Measurements from ENCODE around the gene FKBP7. TPM values are rescaled to one million over a fixed set of nuclear protein-coding genes. Genes with fewer than 3 reads are reported as not detected.

The FKBP7 gene
- total and polyA plus RNA-seq, 2 of the 13 experiments (the other 11 are each of a cell fraction or from before 2014, with no cell fraction given): 12.4 to 14.8 TPM

- TF ChIP-seq ZBTB4 (CRISPR knock-in tag; IDR thresholded peaks at IDR 0.05; ENCODE audit: borderline replicate concordance) (0 out of 2 replicates have a peak, but pooled peaks have one; percentile 55), MED1 (CRISPR knock-in tag; IDR thresholded peaks at IDR 0.05) (peak; percentile 40; the same call in 1 of the 2 replicates), ZNF343 (CRISPR knock-in tag; IDR thresholded peaks at IDR 0.05) (0 out of 2 replicates have a peak, but pooled peaks have one; percentile 0), TOE1 (CRISPR knock-in tag; IDR thresholded peaks at IDR 0.05) (no peak), ZKSCAN1 (IDR thresholded peaks at IDR 0.05; ENCODE audit: low read length) (no peak), ZNF335 (CRISPR knock-in tag; IDR thresholded peaks at IDR 0.05) (peak; percentile 87; the same call in 1 of the 2 replicates), ZNF318 (CRISPR knock-in tag; IDR thresholded peaks at IDR 0.05) (peak; percentile 62; the same call in 1 of the 2 replicates), KMT2B (CRISPR knock-in tag; IDR thresholded peaks at IDR 0.05) (peak; percentile 54; the same call in 1 of the 2 replicates), KDM3A (CRISPR knock-in tag; IDR thresholded peaks at IDR 0.05; ENCODE audit: low read depth) (peak; percentile 86; the same call in 1 of the 2 replicates), HNF1B (CRISPR knock-in tag; IDR thresholded peaks at IDR 0.05) (peak; percentile 79), MYC (CRISPR knock-in tag; IDR thresholded peaks at IDR 0.05; ENCODE audit: borderline replicate concordance) (peak; percentile 45; the same call in 1 of the 2 replicates), THAP7 (CRISPR knock-in tag; IDR thresholded peaks at IDR 0.05) (0 out of 2 replicates have a peak, but pooled peaks have one; percentile 48)
Observed at GRCh38 chr2:178414266-178415247, 63.8 kb downstream of the FKBP7 start (continued).
